Astrocyte (in vitro differentiated cells and primary cell): ENCODE measurements around the gene TRAPPC12. TPM values are rescaled to one million over a fixed set of nuclear protein-coding genes. Genes with fewer than 3 reads are reported as not detected.

Source experiments
- DNase-seq: peaks from one replicate; pipeline ENCODE4 v3.0.0-alpha.2; 2010; ENCODE audit warnings: low read depth
- FAIRE-seq: peaks from 2 replicates; lab custom pipeline; 2011; peaks lifted over from hg19 to GRCh38; lab: Jason Lieb, UNC
- H2AFZ ChIP-seq: 2 replicates; pipeline ENCODE4 v1.6.0; 2012; ENCODE audit warnings: low read depth, low read length, inconsistent platforms
- H3K27ac ChIP-seq: 2 replicates; pipeline ENCODE4 v1.5.1; 2011; ENCODE audit warnings: low read depth, low read length, inconsistent platforms
- H3K27me3 ChIP-seq: 2 replicates; pipeline ENCODE4 v1.6.0; 2011; ENCODE audit warnings: low read length, inconsistent platforms; ENCODE audit not compliant: insufficient read depth
- H3K36me3 ChIP-seq: 2 replicates; pipeline ENCODE4 v1.5.1; 2011; ENCODE audit warnings: low read length, inconsistent platforms; ENCODE audit not compliant: insufficient read depth
- H3K4me1 ChIP-seq: 2 replicates; pipeline ENCODE4 v1.5.1; 2011; ENCODE audit warnings: low read length, inconsistent platforms; ENCODE audit not compliant: insufficient read depth
- H3K4me2 ChIP-seq: 2 replicates; pipeline ENCODE4 v1.6.0; 2012; ENCODE audit warnings: low read length, inconsistent platforms
- H3K4me3 ChIP-seq: 2 replicates; pipeline ENCODE4 v1.5.1; 2011; ENCODE audit warnings: low read depth, mild to moderate bottlenecking, low read length, inconsistent platforms; ENCODE audit not compliant: insufficient read depth
- H3K79me2 ChIP-seq: 2 replicates; pipeline ENCODE4 v1.6.0; 2012; ENCODE audit warnings: mild to moderate bottlenecking, low read length, inconsistent platforms; ENCODE audit not compliant: insufficient read depth
- H3K9ac ChIP-seq: 2 replicates; pipeline ENCODE4 v1.6.0; 2012; ENCODE audit warnings: mild to moderate bottlenecking, low read length, inconsistent platforms
- H3K9me3 ChIP-seq: 2 replicates; pipeline ENCODE4 v1.5.1; 2012; ENCODE audit warnings: low read depth, mild to moderate bottlenecking, low read length, inconsistent platforms; ENCODE audit not compliant: insufficient read depth
- H4K20me1 ChIP-seq: 2 replicates; pipeline ENCODE4 v1.6.0; 2012; ENCODE audit warnings: low read length, inconsistent platforms; ENCODE audit not compliant: insufficient read depth
- H3K27ac Mint-ChIP-seq: one replicate; pipeline ENCODE4 v1.8.0; 2021; ENCODE audit warnings: mild to moderate bottlenecking, mixed read lengths; ENCODE audit not compliant: unreplicated experiment
- H3K27me3 Mint-ChIP-seq: one replicate; pipeline ENCODE4 v1.8.0; 2021; ENCODE audit warnings: low read depth, mixed read lengths; ENCODE audit not compliant: unreplicated experiment
- H3K36me3 Mint-ChIP-seq: one replicate; pipeline ENCODE4 v1.8.0; 2021; ENCODE audit warnings: low read depth, mixed read lengths; ENCODE audit not compliant: unreplicated experiment
- H3K4me1 Mint-ChIP-seq: one replicate; pipeline ENCODE4 v1.8.0; 2021; ENCODE audit warnings: low read depth, mixed read lengths; ENCODE audit not compliant: unreplicated experiment
- H3K4me3 Mint-ChIP-seq: one replicate; pipeline ENCODE4 v1.8.0; 2021; ENCODE audit warnings: mild to moderate bottlenecking, moderate library complexity, mixed read lengths; ENCODE audit not compliant: unreplicated experiment
- H3K9me3 Mint-ChIP-seq: one replicate; pipeline ENCODE4 v1.8.0; 2021; ENCODE audit warnings: mild to moderate bottlenecking, mixed read lengths; ENCODE audit not compliant: unreplicated experiment
- EZH2 ChIP-seq: IDR thresholded peaks from 2 replicates; pipeline ENCODE4 v1.6.1; 2012; ENCODE audit warnings: mild to moderate bottlenecking, low read length, inconsistent platforms; ENCODE audit not compliant: insufficient read depth
- total RNA-seq: library from RNA; stranded (reverse); gene quantifications from 2 replicates; pipeline ENCODE4 v1.2.1, GENCODE V29; 2021
- TF ChIP-seq, protein P1 (sequence below): IDR thresholded peaks from 2 replicates; pipeline ENCODE4 v1.5.1; 2011; ENCODE audit warnings: low read depth, mild to moderate bottlenecking, inconsistent platforms, low read length, moderate library complexity; ENCODE audit not compliant: insufficient read depth

TRAPPC12 gene
- total RNA-seq, 1 donor from 2014 or later = 62.1 TPM

DNA sequence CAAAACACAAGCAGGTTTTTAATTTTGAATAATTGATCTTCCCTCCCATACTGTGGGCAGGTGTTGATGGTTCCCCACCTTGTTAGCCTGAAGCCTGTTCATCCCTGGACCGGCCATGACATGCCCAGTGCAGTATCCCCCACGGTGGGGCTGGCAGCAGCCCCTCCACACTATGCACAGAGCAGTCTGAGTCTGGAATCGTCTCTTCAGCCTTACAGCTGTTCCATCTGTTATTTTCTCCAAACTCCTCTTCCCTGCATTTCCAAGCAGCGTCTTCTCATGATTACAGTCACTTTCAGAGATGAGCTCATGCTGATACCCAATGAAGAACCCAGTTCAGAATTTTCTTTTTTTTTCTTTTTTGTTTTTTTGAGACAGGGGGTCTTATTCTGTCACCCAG lies 71.7 kb downstream of the TRAPPC12 start:
- no peak for FAIRE-seq
- Mint-ChIP-seq H3K36me3 (peaks cover 41% of the 10 kb centered on the region), H3K4me1 (peaks cover 13% of the 10 kb centered on the region), H3K4me3 (no peak overlapping the region), H3K27ac (no peak overlapping the region), H3K27me3 (no peaks in the 10 kb centered on the region), H3K9me3 (no peaks in the 10 kb centered on the region)
- H3K4me1 ChIP-seq = no peaks in the 10 kb centered on the region
- no peak for TF ChIP-seq EZH2
- TF ChIP-seq, protein P1, sequence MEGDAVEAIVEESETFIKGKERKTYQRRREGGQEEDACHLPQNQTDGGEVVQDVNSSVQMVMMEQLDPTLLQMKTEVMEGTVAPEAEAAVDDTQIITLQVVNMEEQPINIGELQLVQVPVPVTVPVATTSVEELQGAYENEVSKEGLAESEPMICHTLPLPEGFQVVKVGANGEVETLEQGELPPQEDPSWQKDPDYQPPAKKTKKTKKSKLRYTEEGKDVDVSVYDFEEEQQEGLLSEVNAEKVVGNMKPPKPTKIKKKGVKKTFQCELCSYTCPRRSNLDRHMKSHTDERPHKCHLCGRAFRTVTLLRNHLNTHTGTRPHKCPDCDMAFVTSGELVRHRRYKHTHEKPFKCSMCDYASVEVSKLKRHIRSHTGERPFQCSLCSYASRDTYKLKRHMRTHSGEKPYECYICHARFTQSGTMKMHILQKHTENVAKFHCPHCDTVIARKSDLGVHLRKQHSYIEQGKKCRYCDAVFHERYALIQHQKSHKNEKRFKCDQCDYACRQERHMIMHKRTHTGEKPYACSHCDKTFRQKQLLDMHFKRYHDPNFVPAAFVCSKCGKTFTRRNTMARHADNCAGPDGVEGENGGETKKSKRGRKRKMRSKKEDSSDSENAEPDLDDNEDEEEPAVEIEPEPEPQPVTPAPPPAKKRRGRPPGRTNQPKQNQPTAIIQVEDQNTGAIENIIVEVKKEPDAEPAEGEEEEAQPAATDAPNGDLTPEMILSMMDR = no peak
- no peak overlapping the region for H2AFZ ChIP-seq
- H3K4me3 ChIP-seq = no peak overlapping the region
- no peaks in the 10 kb centered on the region for H3K27me3 ChIP-seq
- no peak overlapping the region for H3K27ac ChIP-seq
- no peak overlapping the region for H3K4me2 ChIP-seq
- H3K36me3 ChIP-seq = peaks cover 18% of the 10 kb centered on the region
- DNase-seq = no peak
- peaks cover 5% of the 10 kb centered on the region for H3K9me3 ChIP-seq
- H4K20me1 ChIP-seq = peaks cover 17% of the 10 kb centered on the region
- H3K79me2 ChIP-seq = no peaks in the 10 kb centered on the region
- no peak overlapping the region for H3K9ac ChIP-seq

GRCh38 chr2:3451926-3452671 lies 72.6 kb downstream of the TRAPPC12 start:
- Histone ChIP-seq H4K20me1 (peaks cover 17% of the 10 kb centered on the region), H3K27ac (no peak overlapping the region), H3K4me3 (no peak overlapping the region), H2AFZ (no peak overlapping the region), H3K9ac (no peak overlapping the region), H3K9me3 (no peaks in the 10 kb centered on the region), H3K4me1 (no peaks in the 10 kb centered on the region), H3K27me3 (no peaks in the 10 kb centered on the region), H3K36me3 (peaks cover 11% of the 10 kb centered on the region), H3K79me2 (no peaks in the 10 kb centered on the region), H3K4me2 (no peak overlapping the region)
- FAIRE-seq (no peak), DNase-seq (no peak)
- H3K27ac Mint-ChIP-seq = no peak overlapping the region
- no peaks in the 10 kb centered on the region for H3K9me3 Mint-ChIP-seq
- peaks cover 13% of the 10 kb centered on the region for H3K4me1 Mint-ChIP-seq
- H3K36me3 Mint-ChIP-seq = peaks cover 37% of the 10 kb centered on the region
- TF ChIP-seq EZH2 = no peak
- TF ChIP-seq, protein P1 = no peak
- no peak overlapping the region for H3K4me3 Mint-ChIP-seq
- no peaks in the 10 kb centered on the region for H3K27me3 Mint-ChIP-seq
